Pancreas (tissue), 10 donors: ENCODE data around the gene GK2. TPM values are rescaled to one million over a fixed set of nuclear protein-coding genes. Genes with fewer than 3 reads are reported as not detected.

Experiments
- ATAC-seq, 4 donors: fragments of 200-7000 bp; cut with Tn5 transposase; one replicate each; pipeline versions ENCODE4 v1.8.0 to v1.9.1; 2020; ENCODE audit warnings: mild to moderate bottlenecking in 4 of 4, moderate library complexity in 4 of 4
- DNase-seq, 6 donors: peaks; one replicate each; pipeline ENCODE4 v3.0.0-alpha.2; 2020
- FAIRE-seq: peaks from 2 replicates; lab custom pipeline; 2012; peaks lifted over from hg19 to GRCh38; lab: Jason Lieb, UNC
- H3K27ac ChIP-seq, 4 donors: fragments of 200-600 bp; sonication (generic); 1 replicate in 3 of 4; 2 replicates in 1 of 4; pipeline versions ENCODE4 v1.5.0 to v1.8.0; 2020
- H3K27me3 ChIP-seq, 4 donors: fragments of 200-600 bp; one replicate each; pipeline ENCODE4 v1.8.0; 2021
- H3K36me3 ChIP-seq, 3 donors: fragments of 200-600 bp; sonication (generic) in 1 of 3; one replicate each; pipeline versions ENCODE4 v1.5.0 to v1.8.0; 2020 to 2021
- H3K4me1 ChIP-seq, 3 donors: fragments of 200-600 bp; one replicate each; pipeline ENCODE4 v1.8.0; 2021
- H3K4me3 ChIP-seq, 4 donors: fragments of 200-600 bp; sonication (generic) in 2 of 4; one replicate each; pipeline versions ENCODE4 v1.5.0 to v1.8.0; 2020 to 2021
- H3K9me3 ChIP-seq, 4 donors: fragments of 200-600 bp; one replicate each; pipeline ENCODE4 v1.8.0; 2021
- CTCF ChIP-seq, 4 donors: fragments of 200-600 bp; sonication (generic) in 3 of 4; IDR thresholded peaks; one replicate each; pipeline versions ENCODE4 v1.5.0 to v1.8.0; 2021; ENCODE audit warnings: antibody characterized with exemption in 4 of 4
- WGBS, 2 donors: extraction: QIAGEN DNeasy Blood & Tissue Kit; methylation state at CpG; one replicate each; pipeline ENCODE4 v1.1.7; 2013; 5-methylcytosine and 5-hydroxymethylcytosine counted together
- intact Hi-C, 3 donors: fragments of 100-400 bp; cut with DNase I; formaldehyde crosslinking; loops; one replicate each; pipeline versions ENCODE4 v1.11.1 to v1.14.2; 2022
- polyA plus RNA-seq, 2 donors: library from polyadenylated mRNA; stranded (reverse); fragments of 200-250 nt; gene quantifications; one replicate each; pipeline ENCODE4 v1.2.3, GENCODE V29; 2013
- total RNA-seq, 6 donors: library from RNA; stranded (reverse); fragmentation: NEBNext Ultra II Directional in 4 of 6; extraction: Animal tissue kit (Norgen Biotek cat#: 25700) in 4 of 6; gene quantifications; one replicate each; pipeline versions ENCODE4 v1.2.1 to v1.2.4, GENCODE V29; 2021 to 2023
- donor health status: healthy with polysubstance abuse.
- donor health status: DM: no; HTN: no; CAD: no; lungs with moderate emphysema.
- donor health status: DM: no; HTN: no; CAD: no.
- donor health status: control.
- donor health status: control.
- donor health status: Bipolar disorder and iron deficiency.
- donor health status: DM: yes; HTN: yes; CAD: no.
- donor health status: DM: no; HTN: no; CAD: no.
- donor health status: DM: no; HTN: no; CAD: no.
- donor health status: DM: yes; HTN: yes; CAD: no.

The GK2 gene
- total and polyA plus RNA-seq, 8 donors = not detected

- DNase-seq = no peak
- Histone ChIP-seq H3K4me3 (no peak overlapping the region), H3K36me3 (no peaks in the 10 kb centered on the region), H3K27ac (no peak overlapping the region), H3K4me1 (no peaks in the 10 kb centered on the region), H3K9me3 (no peaks in the 10 kb centered on the region), H3K27me3 (no peaks in the 10 kb centered on the region)
- no peak for FAIRE-seq
- ATAC-seq = no peak
- TF ChIP-seq CTCF (IDR thresholded peaks at IDR 0.05) = no peak
- intact Hi-C loops = no loop called here
Measured at GRCh38 chr4:79360006-79360405, 48.0 kb downstream of the GK2 start.

GRCh38 chr4:79358438-79358837, 49.6 kb downstream of the GK2 start:
- no peaks in the 10 kb centered on the region for H3K9me3 ChIP-seq
- no peak overlapping the region for H3K4me3 ChIP-seq
- intact Hi-C loops = no loop called here
- no peaks in the 10 kb centered on the region for H3K36me3 ChIP-seq
- 59 to 77% methylated on average over 1 of the region's 1 CpG for WGBS, 2 donors
- no peaks in the 10 kb centered on the region for H3K4me1 ChIP-seq
- no peak for DNase-seq
- H3K27ac ChIP-seq = no peak overlapping the region
- no peak for FAIRE-seq
- TF ChIP-seq CTCF (IDR thresholded peaks at IDR 0.05) = no peak
- ATAC-seq = no peak
- H3K27me3 ChIP-seq = no peaks in the 10 kb centered on the region

GRCh38 chr4:79357365-79357764, 50.7 kb downstream of the GK2 start:
- Histone ChIP-seq H3K27me3 (no peaks in the 10 kb centered on the region), H3K9me3 (no peaks in the 10 kb centered on the region), H3K36me3 (no peaks in the 10 kb centered on the region), H3K4me3 (no peak overlapping the region), H3K4me1 (no peaks in the 10 kb centered on the region), H3K27ac (no peak overlapping the region)
- no peak for TF ChIP-seq CTCF (IDR thresholded peaks at IDR 0.05)
- DNase-seq (no peak), FAIRE-seq (no peak), ATAC-seq (no peak)
- intact Hi-C loops = no loop called here
- 56 to 65% methylated on average over 8 of the region's 8 CpGs for whole genome bisulfite sequencing, 2 donors

Other genes with a start within 250 kb of the GK2 start
- not detected for gene NAA11, start 82.2 kb downstream of the GK2 start, total RNA-seq
- gene NAA11, start 82.2 kb downstream of the GK2 start, polyA plus RNA-seq = not detected